Measurements from ENCODE around the gene KRT81. TPM values are rescaled to one million over a fixed set of nuclear protein-coding genes. Genes with fewer than 3 reads are reported as not detected.

KRT81 gene
- polyA plus RNA-seq, 3 donors = not detected

- Mint-ChIP-seq H3K27me3 (ENCODE audit: low read depth in 3 of 3) (peaks cover 22 to 50% (median 28%) of the 10 kb centered on the region in 3 donors), H3K4me3 (no peak overlapping the region), H3K9me3 (peaks cover 0 to 2% (median 0%) of the 10 kb centered on the region in 7 donors), H3K36me3 (no peaks in the 10 kb centered on the region), H3K27ac (peak overlapping the region in 1 of 7 donors; percentile 52), H3K4me1 (no peaks in the 10 kb centered on the region)
- Histone ChIP-seq H3K9ac (ENCODE audit: insufficient read depth, low read length, poor library complexity, severe bottlenecking) (no peak overlapping the region), H2AFZ (ENCODE audit: insufficient read depth, low read depth, low read length, poor library complexity, severe bottlenecking) (no peak overlapping the region), H4K20me1 (ENCODE audit: insufficient read depth, low read length) (no peaks in the 10 kb centered on the region), H3K4me2 (replicated peaks; ENCODE audit: extremely low read depth, low read length, poor library complexity, severe bottlenecking) (no peak overlapping the region), H3K36me3 (replicated peaks in 1 of 2; ENCODE audit: control insufficient read depth in 1 of 2, insufficient read depth in 2 of 2, low read length in 2 of 2) (no peaks in the 10 kb centered on the region), H3K9me3 (replicated peaks in 1 of 2; ENCODE audit: control insufficient read depth in 1 of 2, insufficient read depth in 1 of 2, low read length in 2 of 2) (no peaks in the 10 kb centered on the region), H3K4me1 (ENCODE audit: control insufficient read depth in 1 of 2, insufficient read depth in 2 of 2, low read length in 2 of 2) (no peaks in the 10 kb centered on the region), H3K4me3 (replicated peaks in 1 of 3; ENCODE audit: low read depth in 2 of 3, low read length in 3 of 3) (no peak overlapping the region), H3K27me3 (ENCODE audit: control insufficient read depth in 2 of 2, insufficient read depth in 2 of 2, low read length in 2 of 2) (peaks cover 0 to 13% of the 10 kb centered on the region in 2 donors), H3K79me2 (ENCODE audit: insufficient read depth, low read length) (no peaks in the 10 kb centered on the region), H3K27ac (ENCODE audit: low read depth in 1 of 2, low read length in 2 of 2) (no peak overlapping the region)
- DNase-seq = no peak
- intact Hi-C loops (cut with micrococcal nuclease) = no loop called here
- TF ChIP-seq CTCF (IDR thresholded peaks at IDR 0.05) = no peak
- WGBS (ENCODE audit: insufficient coverage) = 95% methylated on average over 6 of the region's 12 CpGs
Measured at GRCh38 chr12:52317468-52318052, 26.2 kb upstream of the KRT81 start.

- Histone ChIP-seq H3K27ac (ENCODE audit: low read depth in 1 of 2, low read length in 2 of 2) (no peak overlapping the region), H3K9ac (ENCODE audit: insufficient read depth, low read length, poor library complexity, severe bottlenecking) (no peak overlapping the region), H3K4me2 (replicated peaks; ENCODE audit: extremely low read depth, low read length, poor library complexity, severe bottlenecking) (no peak overlapping the region), H3K4me3 (replicated peaks in 1 of 3; ENCODE audit: low read depth in 2 of 3, low read length in 3 of 3) (no peak overlapping the region), H3K9me3 (replicated peaks in 1 of 2; ENCODE audit: control insufficient read depth in 1 of 2, insufficient read depth in 1 of 2, low read length in 2 of 2) (no peaks in the 10 kb centered on the region), H4K20me1 (ENCODE audit: insufficient read depth, low read length) (no peaks in the 10 kb centered on the region), H2AFZ (ENCODE audit: insufficient read depth, low read depth, low read length, poor library complexity, severe bottlenecking) (no peak overlapping the region), H3K36me3 (replicated peaks in 1 of 2; ENCODE audit: control insufficient read depth in 1 of 2, insufficient read depth in 2 of 2, low read length in 2 of 2) (no peaks in the 10 kb centered on the region), H3K79me2 (ENCODE audit: insufficient read depth, low read length) (no peaks in the 10 kb centered on the region), H3K27me3 (ENCODE audit: control insufficient read depth in 2 of 2, insufficient read depth in 2 of 2, low read length in 2 of 2) (peaks cover 0 to 19% of the 10 kb centered on the region in 2 donors), H3K4me1 (ENCODE audit: control insufficient read depth in 1 of 2, insufficient read depth in 2 of 2, low read length in 2 of 2) (no peaks in the 10 kb centered on the region)
- no peaks in the 10 kb centered on the region for H3K4me1 Mint-ChIP-seq
- peaks cover 0 to 2% (median 0%) of the 10 kb centered on the region in 7 donors for H3K9me3 Mint-ChIP-seq
- peaks cover 21 to 52% (median 25%) of the 10 kb centered on the region in 3 donors for H3K27me3 Mint-ChIP-seq (ENCODE audit: low read depth in 3 of 3)
- 100% methylated on average over 2 of the region's 11 CpGs for WGBS (ENCODE audit: insufficient coverage)
- intact Hi-C loops (cut with micrococcal nuclease) = no loop called here
- H3K27ac Mint-ChIP-seq = no peak overlapping the region
- no peak for TF ChIP-seq CTCF (IDR thresholded peaks at IDR 0.05)
- DNase-seq = no peak
- H3K36me3 Mint-ChIP-seq = no peaks in the 10 kb centered on the region
- no peak overlapping the region for H3K4me3 Mint-ChIP-seq
Measured at GRCh38 chr12:52316701-52317100, 25.4 kb upstream of the KRT81 start.

Data from CD14-positive monocyte (primary cell).